H1 (cell line): ENCODE measurements around the gene SMOC2. TPM values are rescaled to one million over a fixed set of nuclear protein-coding genes. Genes with fewer than 3 reads are reported as not detected.

Experiments used
- CREB1 ChIP-seq: IDR thresholded peaks from 2 replicates; pipeline ENCODE4 v1.6.1; 2012; ENCODE audit warnings: inconsistent platforms
- MAFK ChIP-seq: IDR thresholded peaks from 2 replicates; pipeline ENCODE4 v1.6.1; 2012; ENCODE audit warnings: low read depth, mild to moderate bottlenecking, improper control_type of control experiment, low read length
- PHF8 ChIP-seq: fragments of 200-600 bp; sonication (generic); conservative IDR thresholded peaks from 2 replicates; pipeline ENCODE4 v1.7.1; 2012; ENCODE audit warnings: low read depth, mild to moderate bottlenecking, inconsistent platforms, low read length, moderate library complexity
- SP2 ChIP-seq: IDR thresholded peaks from 2 replicates; pipeline ENCODE4 v1.6.1; 2012; ENCODE audit warnings: mild to moderate bottlenecking, low read length, inconsistent platforms
- TAF1 ChIP-seq: IDR thresholded peaks from 2 replicates; pipeline ENCODE4 v1.6.1; 2011; ENCODE audit warnings: mild to moderate bottlenecking, low read depth, low read length
- polyA plus RNA-seq, 7 experiments: library from polyadenylated mRNA; depleted of rRNA in 3 of 7; stranded (reverse) in 5 of 7; unstranded in 2 of 7; fragments of >200 nt in 5 of 7; fragments of 200-250 nt in 2 of 7; gene quantifications; 1 replicate in 5 of 7; 2 replicates in 1 of 7; 4 replicates in 1 of 7; pipeline versions ENCODE4 v1.2.1 to v1.2.3, GENCODE V29; 2011 to 2013; ENCODE audit warnings: missing spikeins in 2 of 7, mixed read lengths in 2 of 7
- total RNA-seq: library from RNA; stranded (reverse); fragmentation: NEBNext Ultra II Directional; extraction: Animal tissue kit (Norgen Biotek cat#: 25700); gene quantifications from 2 replicates; pipeline ENCODE4 v1.2.1, GENCODE V29; 2021
- TF ChIP-seq, protein P1 (sequence below), 3 experiments: IDR thresholded peaks; 1 replicate in 2 of 3; 2 replicates in 1 of 3; pipeline versions ENCODE4 v1.5.1 to v1.6.1; 2011; ENCODE audit warnings: low read length in 3 of 3, mild to moderate bottlenecking in 3 of 3, inconsistent platforms in 2 of 3, low read depth in 1 of 3, moderate library complexity in 1 of 3; ENCODE audit not compliant: insufficient read depth in 1 of 3; ENCODE audit errors: control extremely low read depth in 1 of 3
- TF ChIP-seq, protein P2 (sequence below): IDR thresholded peaks from 2 replicates; pipeline ENCODE4 v1.6.1; 2012; ENCODE audit warnings: inconsistent platforms

Gene SMOC2
- total and polyA plus RNA-seq, 2 of the 8 experiments (the other 6 are each of a cell fraction or from before 2014, with no cell fraction given), result 7.7 to 8.5 TPM

GRCh38 chr6:168501561-168501960 lies 60.6 kb downstream of the SMOC2 start (continued):
- TF ChIP-seq PHF8 (no peak), TAF1 (no peak), MAFK (no peak), CREB1 (no peak), SP2 (no peak)
- TF ChIP-seq, protein P1, sequence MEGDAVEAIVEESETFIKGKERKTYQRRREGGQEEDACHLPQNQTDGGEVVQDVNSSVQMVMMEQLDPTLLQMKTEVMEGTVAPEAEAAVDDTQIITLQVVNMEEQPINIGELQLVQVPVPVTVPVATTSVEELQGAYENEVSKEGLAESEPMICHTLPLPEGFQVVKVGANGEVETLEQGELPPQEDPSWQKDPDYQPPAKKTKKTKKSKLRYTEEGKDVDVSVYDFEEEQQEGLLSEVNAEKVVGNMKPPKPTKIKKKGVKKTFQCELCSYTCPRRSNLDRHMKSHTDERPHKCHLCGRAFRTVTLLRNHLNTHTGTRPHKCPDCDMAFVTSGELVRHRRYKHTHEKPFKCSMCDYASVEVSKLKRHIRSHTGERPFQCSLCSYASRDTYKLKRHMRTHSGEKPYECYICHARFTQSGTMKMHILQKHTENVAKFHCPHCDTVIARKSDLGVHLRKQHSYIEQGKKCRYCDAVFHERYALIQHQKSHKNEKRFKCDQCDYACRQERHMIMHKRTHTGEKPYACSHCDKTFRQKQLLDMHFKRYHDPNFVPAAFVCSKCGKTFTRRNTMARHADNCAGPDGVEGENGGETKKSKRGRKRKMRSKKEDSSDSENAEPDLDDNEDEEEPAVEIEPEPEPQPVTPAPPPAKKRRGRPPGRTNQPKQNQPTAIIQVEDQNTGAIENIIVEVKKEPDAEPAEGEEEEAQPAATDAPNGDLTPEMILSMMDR (IDR thresholded peaks at IDR 0.05; ENCODE audit: control extremely low read depth in 1 of 3, insufficient read depth in 1 of 3, low read depth in 1 of 3, low read length in 3 of 3), result no peak
- TF ChIP-seq, protein P2, sequence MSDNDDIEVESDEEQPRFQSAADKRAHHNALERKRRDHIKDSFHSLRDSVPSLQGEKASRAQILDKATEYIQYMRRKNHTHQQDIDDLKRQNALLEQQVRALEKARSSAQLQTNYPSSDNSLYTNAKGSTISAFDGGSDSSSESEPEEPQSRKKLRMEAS, result no peak
